Measurements from ENCODE around the gene LIN7A. TPM values are rescaled to one million over a fixed set of nuclear protein-coding genes. Genes with fewer than 3 reads are reported as not detected.

LIN7A gene
- total and polyA plus RNA-seq, 2 of the 4 experiments (the other 2 are of a cell fraction) = 10.8 to 24.7 TPM

- CTCF ChIA-PET = interaction anchor here (0.8 kb wide), 1 partner anchor 19 kb away, joined by 4 read pairs; no protein-coding TSS in a partner anchor
These were observed 43.6 kb downstream of the LIN7A start for GRCh38 chr12:80894179-80894578.

More at GRCh38 chr12:80894179-80894578, 43.6 kb downstream of the LIN7A start:
- no TSS peak for BruUV-seq (replicated peaks)
- Histone ChIP-seq H3K4me1 (ENCODE audit: control insufficient read depth, insufficient read depth, low read length) (no peaks in the 10 kb centered on the region), H4K8ac (ENCODE audit: low read depth in 2 of 2, low read length in 2 of 2) (no peak overlapping the region), H3K4me2 (ENCODE audit: low read depth, low read length) (no peak overlapping the region), H3K56ac (ENCODE audit: extremely low read depth, insufficient read depth, low read length) (no peak overlapping the region), H3K27me3 (ENCODE audit: control insufficient read depth, insufficient read depth, low read length) (no peaks in the 10 kb centered on the region), H2BK20ac (ENCODE audit: low read depth, low read length) (no peak overlapping the region), H3K79me1 (ENCODE audit: low read depth in 1 of 2, low read length in 2 of 2) (peaks cover 0 to 18% of the 10 kb centered on the region in 2 experiments; a peak in 3 of 4 replicates), H3K18ac (ENCODE audit: low read depth, low read length) (no peak overlapping the region), H2AFZ (replicated peaks; ENCODE audit: low read length, poor library complexity) (no peak overlapping the region), H3K36me3 (ENCODE audit: control insufficient read depth, insufficient read depth, low read length) (no peaks in the 10 kb centered on the region), H3K4me3 (ENCODE audit: insufficient read depth, low read depth, low read length) (no peak overlapping the region), H2BK120ac (ENCODE audit: low read depth, low read length) (no peak overlapping the region), H3K9me1 (ENCODE audit: insufficient read depth, low read length) (no peaks in the 10 kb centered on the region), H3K4ac (ENCODE audit: low read depth, low read length) (no peak overlapping the region), H2AK9ac (replicated peaks; ENCODE audit: low read depth, low read length, poor library complexity) (no peak overlapping the region), H3K9ac (ENCODE audit: low read depth, low read length) (no peak overlapping the region), H4K91ac (ENCODE audit: insufficient read depth, low read depth, low read length) (no peak overlapping the region), H3K23ac (ENCODE audit: low read depth, low read length) (no peak overlapping the region), H4K5ac (ENCODE audit: low read depth, low read length) (no peak overlapping the region), H2AK5ac (ENCODE audit: low read depth, low read length) (no peak overlapping the region), H2BK15ac (ENCODE audit: low read depth, low read length) (no peak overlapping the region), H3K9me3 (ENCODE audit: control insufficient read depth, insufficient read depth, low read length) (no peaks in the 10 kb centered on the region), H2BK5ac (ENCODE audit: low read depth, low read length, poor library complexity, severe bottlenecking) (no peak overlapping the region), H3K14ac (replicated peaks; ENCODE audit: low read depth, low read length) (no peak overlapping the region), H4K20me1 (ENCODE audit: insufficient read depth, low read length) (no peaks in the 10 kb centered on the region), H3K27ac (ENCODE audit: insufficient read depth, low read length) (no peak overlapping the region)
- in situ Hi-C loops (cut with MboI; ENCODE audit: low sequenced_read_pairs) = no loop called here
- ATAC-seq (ENCODE audit: low read depth) = no peak
- DNase-seq = no peak
- intact Hi-C loops (cut with micrococcal nuclease) = no loop called here
- POLR2A ChIA-PET (ENCODE audit: unreplicated experiment) = no interaction called here
- WGBS, 2 experiments (ENCODE audit: extremely low coverage in 2 of 2, insufficient read length in 1 of 2) = no CpG with 5 or more reads among the region's 3 CpGs
- TF ChIP-seq NFE2L2 (IDR thresholded peaks at IDR 0.05; ENCODE audit: low read depth, low read length) (no peak), RCOR1 (IDR thresholded peaks at IDR 0.05; ENCODE audit: insufficient replicate concordance, low read length) (no peak), ELK1 (IDR thresholded peaks at IDR 0.05; ENCODE audit: borderline replicate concordance, low read depth, low read length) (no peak), RAD21 (IDR thresholded peaks at IDR 0.05; ENCODE audit: low read length) (no peak), POLR2A (IDR thresholded peaks at IDR 0.05; ENCODE audit: low read depth, low read length) (no peak)
- dilution Hi-C loops (cut with HindIII; ENCODE audit: low sequenced_read_pairs, unreplicated experiment) = no loop called here

Measured in IMR-90 (cell line).